GM12891 (cell line): Measurements from ENCODE around the gene ARHGAP6.

Source experiments
- POLR2A ChIP-seq: IDR thresholded peaks from 2 replicates; pipeline ENCODE4 v1.6.1; 2011; ENCODE audit warnings: low read depth, low read length, control low read depth
- POLR2AphosphoS5 ChIP-seq: IDR thresholded peaks from 2 replicates; pipeline ENCODE4 v1.6.1; 2011; ENCODE audit warnings: low read depth, low read length, control low read depth
- SPI1 ChIP-seq: IDR thresholded peaks from 2 replicates; pipeline ENCODE4 v1.6.1; 2011; ENCODE audit warnings: low read depth, low read length, control low read depth
- TAF1 ChIP-seq: IDR thresholded peaks from 2 replicates; pipeline ENCODE4 v1.6.1; 2011; ENCODE audit warnings: low read depth, low read length, control low read depth

- TF ChIP-seq TAF1: no peak
- no peak for TF ChIP-seq POLR2A
- TF ChIP-seq POLR2AphosphoS5: no peak
- TF ChIP-seq SPI1: no peak
Measured at GRCh38 chrX:11164433-11164832, 501.3 kb downstream of the ARHGAP6 start.
